KMS-11 (cell line): Measurements from ENCODE around the gene CHRD.

Experiments used
- H2AFZ ChIP-seq: fragments of 200-600 bp; sonication (generic); 2 replicates; pipeline ENCODE4 v1.6.1; 2016; ENCODE audit warnings: antibody characterized with exemption, mixed run types, low read depth
- H3K27ac ChIP-seq: fragments of 200-600 bp; sonication (generic); 2 replicates; pipeline ENCODE4 v1.6.1; 2016; ENCODE audit warnings: mild to moderate bottlenecking, mixed run types
- H3K27me3 ChIP-seq: fragments of 200-600 bp; sonication (generic); 2 replicates; pipeline ENCODE4 v1.6.1; 2017; ENCODE audit warnings: mild to moderate bottlenecking, low read depth, mixed run types, moderate library complexity; ENCODE audit not compliant: insufficient read depth
- H3K36me3 ChIP-seq: fragments of 200-600 bp; sonication (generic); 2 replicates; pipeline ENCODE4 v1.6.1; 2017; ENCODE audit warnings: mild to moderate bottlenecking, mixed run types; ENCODE audit not compliant: insufficient read depth
- H3K4me1 ChIP-seq: fragments of 200-600 bp; sonication (generic); 2 replicates; pipeline ENCODE4 v1.6.1; 2016; ENCODE audit warnings: mild to moderate bottlenecking, low read depth, mixed run types; ENCODE audit not compliant: poor library complexity, severe bottlenecking
- H3K4me2 ChIP-seq: fragments of 200-600 bp; sonication (generic); 2 replicates; pipeline ENCODE4 v1.7.0; 2016; ENCODE audit warnings: mild to moderate bottlenecking, mixed run types
- H3K4me3 ChIP-seq: fragments of 200-600 bp; sonication (generic); IDR thresholded peaks from 2 replicates; pipeline ENCODE4 v1.6.1; 2017; ENCODE audit warnings: low read depth, low read length, mixed read lengths; ENCODE audit not compliant: insufficient read depth
- H3K79me2 ChIP-seq: fragments of 200-600 bp; sonication (generic); 2 replicates; pipeline ENCODE4 v1.6.1; 2016; ENCODE audit warnings: low read depth, mixed run types; ENCODE audit not compliant: insufficient read depth
- H3K9ac ChIP-seq: fragments of 200-600 bp; sonication (generic); 2 replicates; pipeline ENCODE4 v1.6.1; 2016; ENCODE audit warnings: mild to moderate bottlenecking, mixed run types
- H4K20me1 ChIP-seq: fragments of 200-600 bp; sonication (generic); 2 replicates; pipeline ENCODE4 v1.6.1; 2016; ENCODE audit warnings: mild to moderate bottlenecking, mixed run types; ENCODE audit not compliant: insufficient read depth
- CTCF ChIP-seq: fragments of 200-600 bp; sonication (generic); conservative IDR thresholded peaks from 2 replicates; pipeline ENCODE4 v1.6.1; 2017; ENCODE audit warnings: low read depth, mild to moderate bottlenecking, antibody characterized with exemption, low read length, moderate library complexity, mixed read lengths

Gene CHRD

GRCh38 chr3:184357248-184358123, 22.4 kb upstream of the CHRD start:
- no peak overlapping the region for H3K27ac ChIP-seq
- peaks cover 6% of the 10 kb centered on the region for H3K4me1 ChIP-seq
- H4K20me1 ChIP-seq = no peaks in the 10 kb centered on the region
- no peaks in the 10 kb centered on the region for H3K79me2 ChIP-seq
- no peak overlapping the region for H3K9ac ChIP-seq
- no peaks in the 10 kb centered on the region for H3K27me3 ChIP-seq
- TF ChIP-seq CTCF = no peak
- H2AFZ ChIP-seq = no peak overlapping the region
- no peak overlapping the region for H3K4me2 ChIP-seq
- no peak overlapping the region for H3K4me3 ChIP-seq
- H3K36me3 ChIP-seq = no peaks in the 10 kb centered on the region

GRCh38 chr3:184358124-184358767, 21.6 kb upstream of the CHRD start:
- no peaks in the 10 kb centered on the region for H3K36me3 ChIP-seq
- no peak overlapping the region for H3K4me2 ChIP-seq
- peaks cover 6% of the 10 kb centered on the region for H3K4me1 ChIP-seq
- no peak overlapping the region for H3K9ac ChIP-seq
- no peak for TF ChIP-seq CTCF
- H3K79me2 ChIP-seq = no peaks in the 10 kb centered on the region
- H3K27ac ChIP-seq = no peak overlapping the region
- no peak overlapping the region for H2AFZ ChIP-seq
- no peak overlapping the region for H3K4me3 ChIP-seq
- H4K20me1 ChIP-seq = no peaks in the 10 kb centered on the region
- no peaks in the 10 kb centered on the region for H3K27me3 ChIP-seq

- Histone ChIP-seq H3K4me2 (no peak overlapping the region), H3K36me3 (no peaks in the 10 kb centered on the region), H3K4me3 (no peak overlapping the region), H3K27ac (no peak overlapping the region), H3K9ac (no peak overlapping the region), H2AFZ (no peak overlapping the region), H3K27me3 (no peaks in the 10 kb centered on the region), H3K79me2 (peaks cover 5% of the 10 kb centered on the region), H3K4me1 (peaks cover 8% of the 10 kb centered on the region), H4K20me1 (no peaks in the 10 kb centered on the region)
- no peak for TF ChIP-seq CTCF
Observed at GRCh38 chr3:184358921-184359350, 20.9 kb upstream of the CHRD start.

- H3K4me1 ChIP-seq = peaks cover 14% of the 10 kb centered on the region
- H3K36me3 ChIP-seq = no peaks in the 10 kb centered on the region
- peaks cover 12% of the 10 kb centered on the region for H3K79me2 ChIP-seq
- no peak overlapping the region for H3K27ac ChIP-seq
- no peak for TF ChIP-seq CTCF
- no peak overlapping the region for H2AFZ ChIP-seq
- no peaks in the 10 kb centered on the region for H3K27me3 ChIP-seq
- H3K4me2 ChIP-seq = no peak overlapping the region
- H3K4me3 ChIP-seq = no peak overlapping the region
- H4K20me1 ChIP-seq = no peaks in the 10 kb centered on the region
- no peak overlapping the region for H3K9ac ChIP-seq
Observed at GRCh38 chr3:184359610-184360009, 20.2 kb upstream of the CHRD start.
